GM18526 (cell line): ENCODE measurements around the gene RC3H2.

Source experiments
- POLR2A ChIP-seq: IDR thresholded peaks from 3 replicates; pipeline ENCODE4 v1.6.1; 2011; ENCODE audit not compliant: insufficient read length; ENCODE audit errors: extremely low read depth

Gene RC3H2

GRCh38 chr9:122822056-122822455 lies 83.1 kb downstream of the RC3H2 start:
- no peak for TF ChIP-seq POLR2A

- no peak for TF ChIP-seq POLR2A
Observed at GRCh38 chr9:122821278-122821943, 83.7 kb downstream of the RC3H2 start.

DNA sequence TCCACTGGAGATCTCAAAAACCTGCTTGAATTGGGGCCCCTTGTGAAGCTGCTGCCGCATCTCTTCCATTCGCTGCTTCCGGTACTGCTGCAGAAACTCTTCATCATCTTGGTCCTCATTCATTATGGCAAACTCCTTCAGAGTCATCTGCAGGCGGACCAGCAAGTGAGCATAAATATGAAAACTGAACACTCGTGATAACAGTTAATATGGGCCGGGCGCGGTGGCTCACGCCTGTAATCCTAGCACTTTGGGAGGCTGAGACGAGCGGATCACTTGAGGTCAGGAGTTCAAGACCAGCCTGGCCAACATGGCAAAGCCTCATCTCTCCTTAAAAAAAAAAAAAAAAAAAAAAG lies 84.7 kb downstream of the RC3H2 start:
- TF ChIP-seq POLR2A, result no peak

DNA sequence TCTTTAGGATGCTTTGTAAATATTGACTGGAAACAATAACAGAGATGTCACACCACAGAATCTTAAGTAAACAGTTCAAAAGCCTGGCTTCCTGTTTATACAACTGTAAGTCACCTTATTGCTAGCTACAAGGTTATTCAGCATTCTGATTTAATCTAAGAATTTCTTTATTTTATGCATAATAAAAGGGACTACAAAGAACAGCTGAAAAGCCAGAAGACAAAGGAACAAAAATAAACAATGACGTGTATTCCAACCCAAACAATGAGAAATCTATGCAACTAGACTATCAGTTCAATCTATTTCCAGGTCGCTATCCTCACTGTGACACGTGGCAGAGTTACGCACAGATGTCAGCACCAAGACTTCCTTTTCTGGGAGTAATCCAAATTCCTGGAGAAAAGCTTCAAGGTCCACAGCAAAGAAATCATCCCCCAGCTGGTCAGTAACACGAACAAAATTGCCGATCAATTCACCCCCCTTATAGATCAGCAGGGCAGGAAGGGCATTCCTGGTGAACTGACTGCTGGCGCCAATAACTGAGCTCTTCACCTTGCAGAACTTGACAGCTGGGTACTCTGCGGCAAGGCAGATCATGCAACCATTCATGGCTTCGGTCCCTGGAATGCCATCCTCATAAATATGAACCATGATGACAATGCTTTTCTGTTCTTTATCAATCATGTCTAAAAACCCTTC lies 85.2 kb downstream of the RC3H2 start:
- no peak for TF ChIP-seq POLR2A

DNA sequence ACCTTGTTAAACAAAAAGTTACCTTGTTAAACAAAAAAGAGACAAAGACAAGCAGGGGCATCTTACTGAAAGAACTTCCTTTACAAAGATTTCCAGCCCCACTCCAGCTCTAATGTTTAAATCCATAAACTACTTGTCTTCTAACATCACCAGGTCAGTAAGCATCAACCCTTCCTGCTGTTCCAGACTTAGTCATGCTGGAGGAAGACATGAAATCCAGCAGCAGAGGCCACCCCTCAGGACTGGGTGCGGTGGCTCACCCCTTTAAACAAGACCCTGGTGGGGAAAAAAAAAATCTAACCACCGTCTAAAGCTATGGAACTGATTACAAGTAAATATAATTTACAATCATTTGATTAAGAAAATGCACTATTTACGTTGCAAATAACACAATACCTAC lies 85.8 kb downstream of the RC3H2 start:
- no peak for TF ChIP-seq POLR2A

- TF ChIP-seq POLR2A, result no peak
Observed at GRCh38 chr9:122816163-122816867, 88.8 kb downstream of the RC3H2 start.

GRCh38 chr9:122815544-122815943 lies 89.6 kb downstream of the RC3H2 start:
- TF ChIP-seq POLR2A, result no peak

DNA sequence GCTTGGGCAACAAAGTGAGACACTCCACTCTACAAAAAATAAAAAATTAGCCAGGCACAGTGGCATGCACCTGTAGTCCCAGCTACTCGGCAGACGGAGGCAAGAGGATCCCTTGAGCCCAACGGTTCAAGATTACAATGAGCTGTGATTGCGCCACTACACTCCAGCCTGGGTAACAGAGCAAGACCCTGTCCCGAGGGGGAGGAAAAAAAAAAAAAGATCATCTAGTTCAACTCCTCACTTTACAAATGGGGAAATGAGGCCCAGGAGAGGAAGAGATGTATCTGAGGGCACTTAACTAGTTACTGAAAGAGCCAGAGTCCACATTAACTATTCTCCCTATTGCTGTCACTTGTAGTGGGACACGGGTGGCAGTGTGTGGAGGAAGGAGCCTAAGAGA lies 90.6 kb downstream of the RC3H2 start:
- no peak for TF ChIP-seq POLR2A

GRCh38 chr9:122812736-122813135 lies 92.4 kb downstream of the RC3H2 start:
- TF ChIP-seq POLR2A, result no peak

DNA sequence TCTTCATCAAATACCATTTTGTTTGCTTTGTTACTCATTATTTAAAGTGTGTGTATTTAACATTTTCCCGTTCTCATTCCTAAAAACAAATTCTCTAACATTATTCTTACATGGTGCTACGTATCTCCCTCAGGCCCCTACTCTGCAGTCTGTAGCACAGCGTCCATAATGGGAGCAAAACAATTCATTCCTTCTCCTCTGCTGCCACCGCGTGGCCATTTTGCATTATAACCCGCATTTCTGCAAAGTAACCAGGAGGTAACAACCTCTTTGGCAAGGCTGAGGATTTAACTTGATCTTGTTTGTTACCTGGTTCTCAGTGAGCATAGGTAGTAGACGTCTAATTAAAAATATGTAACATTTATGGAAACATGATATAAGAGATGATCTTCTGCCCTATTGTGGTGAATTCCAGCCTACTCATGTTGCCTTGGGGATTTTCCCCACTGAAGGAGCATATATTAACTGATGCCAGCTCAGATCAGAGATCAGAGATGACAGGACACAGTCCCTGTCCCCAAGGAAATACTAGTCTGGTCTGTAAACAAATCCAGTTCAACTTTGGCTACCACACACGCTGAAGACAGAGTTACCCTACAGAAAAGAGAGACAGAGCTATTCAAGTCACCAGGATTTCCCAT lies 94.7 kb downstream of the RC3H2 start:
- no peak for TF ChIP-seq POLR2A

- TF ChIP-seq POLR2A, result no peak
Observed at GRCh38 chr9:122808141-122808540, 97.0 kb downstream of the RC3H2 start.

- no peak for TF ChIP-seq POLR2A
Observed at GRCh38 chr9:122807271-122807900, 97.8 kb downstream of the RC3H2 start.

- no peak for TF ChIP-seq POLR2A
Observed at GRCh38 chr9:122806661-122807060, 98.5 kb downstream of the RC3H2 start.

- no peak for TF ChIP-seq POLR2A
Observed at GRCh38 chr9:122800066-122801060, 104.8 kb downstream of the RC3H2 start, which contains the start of gene OR1K1. TSS of gene OR1K1 (plus strand) at chr9:122800123. CDS start at chr9:122800123, 0 bp downstream.
